Renal cortical epithelial cell (primary cell): ENCODE measurements around the gene GID4. TPM values are rescaled to one million over a fixed set of nuclear protein-coding genes. Genes with fewer than 3 reads are reported as not detected.

Experiments used
- DNase-seq: peaks from one replicate; pipeline ENCODE4 v3.0.0-alpha.2; 2011; ENCODE audit warnings: low read depth
- total RNA-seq: library from RNA; depleted of rRNA; stranded (reverse); fragments of >200 nt; gene quantifications from 2 replicates; pipeline ENCODE4 v1.2.3, GENCODE V29; 2014

The GID4 gene
- total RNA-seq, 1 donor from 2014 or later = 9.4 TPM

DNA sequence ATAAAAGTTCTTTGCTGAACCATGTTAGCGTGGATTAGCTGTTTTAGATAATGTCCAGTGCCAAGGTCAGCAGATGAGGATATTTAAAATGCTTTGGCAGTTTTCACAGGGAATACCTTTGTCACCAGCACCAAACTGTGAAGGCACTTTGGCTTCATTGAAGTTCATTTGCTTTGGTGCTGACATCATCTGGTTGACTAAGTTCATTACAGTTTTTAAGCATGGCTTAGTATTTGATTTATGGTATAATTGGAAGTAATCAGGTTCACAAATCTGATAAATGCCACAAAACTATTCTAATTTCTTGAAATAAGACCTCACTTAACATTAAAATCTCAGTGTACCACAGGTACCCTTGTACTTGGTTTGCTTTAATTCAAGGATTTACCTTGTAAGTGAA is 4.3 kb downstream of the GID4 start:
- peak; percentile 42 for DNase-seq

DNA sequence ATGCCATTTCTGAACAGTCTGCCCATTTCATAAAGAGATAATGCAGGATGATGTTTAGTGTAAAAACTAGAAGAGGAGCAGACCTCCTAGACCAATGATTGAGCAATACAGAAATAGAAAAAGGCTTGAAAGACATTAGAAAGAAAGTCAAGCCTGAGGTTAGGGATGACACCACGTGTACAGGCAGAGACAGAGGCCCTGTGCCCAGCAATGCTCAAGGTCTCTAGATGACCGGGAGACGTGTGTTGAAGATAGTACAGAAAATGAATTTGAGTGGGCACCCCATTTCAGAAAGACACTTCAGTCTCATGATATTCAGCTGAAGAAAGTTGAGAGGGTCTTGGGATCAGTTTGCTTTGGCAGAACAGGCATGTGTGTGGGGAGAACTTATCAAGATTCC is 5.4 kb downstream of the GID4 start:
- no peak for DNase-seq

DNA sequence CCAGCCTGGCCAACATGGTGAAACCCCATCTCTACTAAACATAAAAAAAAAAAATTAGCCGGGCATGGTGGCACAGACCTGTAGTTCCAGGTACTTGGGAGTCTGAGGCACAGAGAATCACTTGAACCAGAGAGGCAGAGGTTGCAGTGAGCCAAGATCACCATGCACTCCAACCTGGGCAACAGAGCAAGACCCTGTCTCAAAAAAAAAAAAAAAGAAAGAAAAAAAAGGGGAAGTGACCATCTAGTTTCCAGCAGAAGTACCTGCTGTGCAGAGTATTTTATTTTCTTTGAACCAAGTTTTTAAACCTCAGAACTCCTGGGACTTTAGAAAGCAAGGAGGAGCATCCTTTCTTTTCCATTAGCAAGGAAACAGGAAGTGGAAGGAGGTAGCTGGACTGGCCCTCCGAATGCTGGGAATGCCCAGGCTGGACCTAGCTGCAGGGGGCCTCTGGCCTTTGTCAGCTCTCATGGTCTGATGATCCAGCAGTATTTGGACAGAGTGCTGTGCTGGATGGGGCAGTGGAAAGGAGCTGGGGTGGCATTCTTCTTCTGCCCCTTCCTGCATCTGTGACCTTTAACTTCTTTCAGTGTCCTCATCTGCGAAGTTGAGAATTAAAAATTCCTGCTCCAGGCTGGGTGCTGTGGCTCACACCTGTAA is 6.6 kb downstream of the GID4 start:
- peak; percentile 17 for DNase-seq

DNA sequence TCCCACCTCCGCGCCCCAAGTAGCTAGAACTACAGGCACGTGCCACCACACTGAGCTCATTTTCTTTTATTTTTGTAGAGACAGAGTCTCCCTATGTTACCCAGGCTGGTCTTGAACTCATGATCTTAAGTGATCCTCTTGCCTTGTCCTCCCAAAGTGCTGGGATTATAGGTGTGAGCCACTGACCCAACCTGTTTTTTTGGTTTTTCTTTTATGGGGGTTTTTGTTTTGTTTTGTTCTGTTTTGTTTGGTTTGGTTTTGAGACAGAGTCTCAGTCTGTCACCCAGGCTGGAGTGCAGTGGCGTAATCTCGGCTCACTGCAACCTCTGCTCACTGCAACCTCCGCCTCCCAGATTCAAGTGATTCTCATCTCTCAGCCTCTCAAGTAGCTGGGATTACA is 16.4 kb downstream of the GID4 start:
- DNase-seq = no peak

DNA sequence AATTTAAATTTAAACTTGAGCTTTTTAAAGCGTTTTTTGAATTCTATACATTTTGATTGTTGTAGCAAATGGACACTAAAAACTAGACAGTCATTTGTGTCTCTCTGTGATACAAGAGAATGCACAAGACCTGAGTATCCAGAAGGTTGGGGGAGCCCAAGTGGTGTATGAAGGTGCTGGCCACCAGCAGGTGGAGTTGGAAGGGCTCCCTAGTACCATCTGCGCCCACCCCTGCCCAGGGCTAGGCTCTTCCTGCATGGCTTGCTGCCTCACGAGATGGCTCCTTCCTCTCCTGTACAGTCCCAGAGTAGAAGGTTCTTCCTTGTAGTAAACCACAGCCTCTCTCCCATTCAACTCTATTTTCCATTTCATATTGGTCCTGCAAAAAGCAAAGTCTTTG is 17.0 kb downstream of the GID4 start:
- no peak for DNase-seq

DNA sequence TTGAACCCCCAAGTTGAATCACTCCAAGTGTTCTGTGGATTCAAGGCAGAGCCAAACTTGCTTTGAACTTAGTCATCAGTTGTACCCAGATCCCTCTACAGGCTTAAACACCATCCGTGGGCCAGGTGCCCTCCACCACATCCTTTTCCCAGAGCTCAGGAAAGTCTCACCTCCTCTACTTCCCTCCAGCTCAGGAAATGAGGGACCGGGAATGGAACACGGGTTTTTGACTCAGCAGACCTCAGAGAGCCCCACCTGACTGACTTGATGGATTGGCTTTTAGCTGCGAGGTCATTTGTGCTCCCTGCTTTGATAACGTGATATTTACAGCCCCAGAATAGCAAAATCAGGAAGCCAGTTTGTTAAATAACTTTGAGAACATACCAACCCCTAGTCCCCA is 20.1 kb downstream of the GID4 start:
- no peak for DNase-seq

DNA sequence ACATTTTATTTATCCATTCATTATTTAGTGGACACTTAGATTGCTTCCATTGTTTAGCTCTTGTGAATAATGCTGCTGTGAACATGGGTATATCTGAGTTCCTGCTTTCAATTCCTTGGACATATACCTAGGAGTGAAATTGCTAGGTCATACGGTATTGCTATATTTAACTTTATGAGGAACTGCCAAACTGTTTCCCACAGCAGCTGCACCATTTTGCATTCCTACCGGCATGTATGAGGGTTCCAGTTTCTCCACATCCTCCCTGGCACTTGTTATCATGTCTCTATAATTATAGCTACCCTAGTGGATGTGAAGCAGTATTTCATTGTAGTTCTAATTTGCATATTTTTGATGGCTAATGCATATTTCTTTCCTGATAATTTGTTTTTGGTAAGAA is 24.8 kb downstream of the GID4 start:
- DNase-seq = no peak

DNA sequence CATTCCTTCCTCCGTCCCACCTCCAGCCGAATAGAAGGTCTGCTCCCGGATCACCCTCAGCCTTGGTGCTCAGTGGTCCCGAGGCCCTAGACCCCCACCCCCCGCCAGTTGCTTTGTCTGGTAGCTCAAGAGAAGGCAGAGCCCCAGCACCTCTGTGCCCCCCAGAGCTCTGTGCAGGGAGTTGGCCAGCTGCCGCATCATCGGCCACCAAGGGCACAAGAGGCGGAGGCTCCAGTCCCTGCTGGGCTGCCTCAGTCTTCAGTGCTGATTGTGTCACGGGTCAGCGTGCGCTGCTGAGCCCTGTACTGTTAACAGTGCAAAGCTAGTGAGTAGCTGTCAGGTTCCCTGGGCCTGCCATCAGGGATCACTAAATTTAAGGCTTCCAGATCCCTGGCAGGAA is 26.3 kb downstream of the GID4 start:
- no peak for DNase-seq

DNA sequence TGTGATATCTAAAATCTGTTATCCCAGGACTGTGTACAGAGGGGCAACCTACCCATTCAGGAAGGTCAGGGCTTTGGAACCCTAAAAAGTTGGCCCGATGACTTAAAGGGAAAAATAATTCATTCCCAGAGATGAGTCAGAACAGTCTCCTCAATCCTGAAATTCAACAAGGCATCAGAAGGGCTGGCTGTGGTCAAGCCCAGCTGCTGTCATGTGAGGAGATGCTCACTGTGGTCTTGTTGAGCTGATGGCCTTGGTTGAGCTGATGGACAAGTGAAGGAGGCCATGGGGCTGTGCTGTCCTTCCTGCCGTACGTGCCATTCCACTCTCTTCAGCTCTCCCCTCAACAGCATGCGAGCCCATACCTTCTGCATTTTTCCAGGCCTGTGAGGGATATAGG is 27.7 kb downstream of the GID4 start:
- DNase-seq = no peak

DNA sequence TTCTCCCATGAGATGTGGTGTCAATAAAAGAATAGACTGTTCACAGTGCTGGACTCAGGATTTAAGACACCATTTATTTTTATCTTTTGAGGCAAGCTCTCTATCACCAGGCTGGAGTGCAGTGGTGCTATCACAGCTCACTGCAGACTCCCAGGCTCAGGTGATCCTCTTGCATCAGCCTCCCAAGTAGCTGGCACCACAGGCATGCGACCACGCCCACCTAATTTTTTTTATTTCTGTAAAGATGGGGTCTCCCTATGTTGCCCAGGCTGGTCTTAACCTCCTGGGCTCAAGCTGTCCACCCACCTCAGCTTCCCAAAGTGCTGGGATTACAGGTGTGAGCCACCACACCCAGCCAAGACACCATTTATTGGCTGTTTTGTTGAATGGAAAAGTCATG is 29.9 kb downstream of the GID4 start:
- no peak for DNase-seq

DNA sequence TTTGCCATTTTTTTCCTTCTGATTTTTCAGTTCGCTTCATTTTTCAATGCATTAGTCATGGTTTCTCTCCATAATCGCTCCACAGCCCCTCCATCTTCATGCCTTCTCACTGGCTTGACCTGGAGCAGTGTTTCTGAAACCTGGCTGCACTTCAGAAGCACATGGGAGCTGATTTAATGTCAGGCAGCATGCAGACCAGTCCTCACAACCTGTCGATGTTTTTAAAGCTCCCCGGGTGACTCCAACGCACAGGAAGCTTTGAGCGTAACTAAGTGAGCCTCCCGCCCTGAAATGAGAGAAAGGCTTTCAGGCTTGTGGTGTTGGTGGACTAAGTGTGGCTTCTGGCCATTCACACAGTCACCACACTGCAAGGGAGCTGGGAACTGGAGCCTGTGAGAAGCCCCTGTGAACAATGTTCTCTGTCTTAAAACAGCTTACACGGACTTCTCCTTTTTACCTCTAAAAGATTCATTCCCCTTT is 31.7 kb downstream of the GID4 start:
- DNase-seq = peak; percentile 26

DNA sequence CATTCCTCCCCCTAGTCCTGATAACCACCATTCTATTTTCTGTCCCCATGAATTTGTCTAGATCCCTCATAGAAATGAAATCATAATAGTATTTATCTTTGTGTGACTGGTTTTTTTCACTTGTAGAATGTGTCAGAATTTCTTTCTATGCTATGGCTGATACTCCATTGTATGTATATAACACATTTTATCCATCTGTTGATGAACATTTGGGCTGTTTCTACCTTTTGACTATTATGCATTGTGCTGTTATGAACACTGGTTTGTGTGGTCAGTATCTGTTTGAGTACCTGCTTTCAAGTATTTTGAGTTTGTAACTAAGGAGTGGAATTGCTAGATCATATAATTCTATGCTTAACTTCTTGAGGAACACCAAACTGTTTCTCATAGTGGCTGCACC is 32.5 kb downstream of the GID4 start:
- no peak for DNase-seq

DNA sequence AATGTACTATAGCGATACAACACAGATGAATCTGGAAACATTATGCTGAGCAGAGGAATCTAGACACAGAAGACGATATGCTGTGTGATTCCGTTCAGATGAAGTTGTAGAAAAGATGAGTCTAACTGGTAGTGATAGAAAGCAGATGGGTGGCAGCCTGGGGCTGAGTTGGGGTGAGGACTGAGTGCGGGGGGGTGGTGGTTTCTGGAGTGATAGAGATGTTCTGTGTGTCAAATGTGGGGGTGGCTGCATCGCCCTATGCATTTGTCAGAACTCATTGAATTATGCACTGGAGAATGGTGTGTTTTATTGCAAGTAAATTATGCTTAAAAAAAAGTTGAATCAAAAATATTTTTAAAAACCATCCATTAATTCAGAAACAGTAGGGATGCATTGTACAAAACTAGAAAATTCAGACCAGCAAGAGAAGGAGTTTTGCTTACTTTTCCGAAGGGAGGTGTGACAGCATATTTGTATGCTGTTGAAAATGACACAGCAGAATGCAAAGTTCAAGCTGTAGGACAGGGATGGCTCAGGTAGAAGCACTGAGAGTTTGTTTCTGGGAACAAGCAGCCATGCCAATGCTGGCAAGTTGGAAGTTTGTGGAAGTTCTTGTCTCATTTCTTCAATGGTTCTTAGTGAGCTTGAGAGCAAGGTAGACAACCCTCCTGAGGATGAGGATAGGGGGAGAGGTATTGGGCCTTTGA is 35.5 kb downstream of the GID4 start:
- no peak for DNase-seq

DNA sequence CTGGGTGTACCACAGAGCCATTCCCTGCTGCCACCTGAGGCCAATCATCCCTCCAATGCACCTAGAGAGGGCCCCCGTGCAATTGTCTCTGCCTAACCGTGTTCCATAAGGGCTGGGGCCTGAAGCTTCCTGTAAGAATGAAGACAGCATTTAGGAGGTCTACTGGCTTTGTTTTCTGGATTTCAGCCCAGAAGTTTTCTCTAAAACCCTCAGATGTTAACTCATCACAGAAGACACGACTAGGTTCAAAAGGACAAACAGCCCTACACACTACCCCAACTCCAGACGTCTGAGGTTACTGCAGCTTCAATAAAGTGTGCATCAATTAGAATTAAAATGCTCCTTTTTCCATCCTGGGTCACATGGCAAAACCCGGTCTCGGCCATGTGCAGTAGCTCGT is 37.7 kb downstream of the GID4 start:
- DNase-seq = no peak

DNA sequence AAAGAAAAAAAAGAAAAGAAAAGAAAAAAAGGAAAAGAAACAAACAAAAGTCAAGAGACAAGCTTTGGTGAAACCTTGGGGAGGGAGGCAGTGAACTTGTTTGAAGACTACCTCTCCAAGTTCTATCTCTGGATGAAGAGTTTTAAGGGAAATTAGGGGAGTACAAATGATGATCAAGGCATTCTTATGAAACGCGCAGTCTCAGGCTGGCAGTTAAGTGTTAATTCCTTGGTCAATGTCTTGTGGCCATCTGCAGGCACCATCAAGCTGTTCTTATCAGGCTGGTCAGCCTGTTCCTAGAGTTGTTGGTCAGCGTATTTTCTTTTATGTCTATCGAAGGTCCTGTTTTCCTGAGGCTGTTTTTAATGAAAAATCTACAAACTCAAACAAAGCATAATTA is 40.3 kb downstream of the GID4 start:
- no peak for DNase-seq

DNA sequence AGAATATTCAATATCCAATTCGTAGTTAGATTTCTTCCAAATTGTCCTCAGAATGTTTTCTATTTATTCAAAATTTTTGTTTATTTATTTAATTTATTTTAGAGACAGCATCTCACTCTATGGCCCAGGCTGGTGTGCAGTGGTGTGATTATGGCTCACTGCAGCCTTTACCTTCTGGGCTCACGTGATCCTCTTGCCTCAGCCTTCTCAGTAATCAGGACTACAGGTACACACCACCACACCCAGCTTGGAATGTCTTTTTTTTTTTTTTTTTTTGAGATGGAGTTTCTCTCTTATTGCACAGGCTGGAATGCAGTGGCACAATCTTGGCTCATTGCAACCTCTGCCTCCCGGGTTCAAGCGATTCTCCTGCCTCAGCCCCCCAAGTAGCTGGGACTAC is 45.0 kb downstream of the GID4 start:
- no peak for DNase-seq

DNA sequence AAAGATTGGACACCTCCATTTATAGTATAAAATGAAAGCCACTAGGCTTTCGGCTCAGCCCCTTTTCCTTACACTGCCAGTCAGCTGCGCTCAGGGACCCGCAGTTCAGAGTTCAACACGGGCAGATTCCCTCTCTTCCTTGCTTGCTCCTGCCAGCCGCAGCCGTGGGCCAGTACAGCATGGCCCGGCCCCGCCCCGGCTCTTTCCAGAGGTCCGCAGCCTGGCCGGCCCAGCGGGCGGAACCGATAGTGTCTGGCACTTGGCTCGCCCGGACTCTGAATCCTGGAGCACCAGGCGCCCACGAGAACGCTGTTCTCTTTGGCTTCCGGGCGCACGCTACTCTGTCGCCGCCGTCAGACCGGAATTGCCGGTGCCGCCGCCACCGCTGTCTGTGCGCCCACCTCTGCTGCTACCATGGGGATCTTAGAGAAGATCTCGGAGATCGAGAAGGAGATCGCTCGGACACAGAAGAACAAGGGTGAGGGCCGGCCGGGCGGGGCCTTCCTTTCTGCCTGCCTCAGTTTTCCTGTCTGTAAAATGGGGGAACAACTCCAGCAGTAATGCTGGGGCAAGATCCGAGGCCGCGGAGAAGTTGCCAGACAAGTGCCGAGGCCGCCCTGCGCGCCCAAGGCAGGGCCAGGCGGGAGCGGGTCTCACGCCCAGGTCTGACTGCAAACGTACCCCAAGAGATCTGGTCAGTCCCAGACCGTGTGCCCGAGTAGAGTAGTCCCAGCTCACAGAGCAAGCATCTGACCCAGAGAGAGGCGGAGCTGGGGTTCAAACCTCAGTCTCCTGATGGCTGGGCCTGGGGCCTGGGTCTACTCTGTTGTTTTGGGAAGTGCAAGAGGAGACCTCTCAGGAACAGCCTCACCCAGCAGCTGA is 48.6 kb downstream of the GID4 start, which contains the start of gene DRG2:
Gene DRG2 (plus strand): TSS at position 339 of the 882 bp plus-strand sequence. CDS start 76 bp downstream, at position 415.
- peak; percentile 68 for DNase-seq

DNA sequence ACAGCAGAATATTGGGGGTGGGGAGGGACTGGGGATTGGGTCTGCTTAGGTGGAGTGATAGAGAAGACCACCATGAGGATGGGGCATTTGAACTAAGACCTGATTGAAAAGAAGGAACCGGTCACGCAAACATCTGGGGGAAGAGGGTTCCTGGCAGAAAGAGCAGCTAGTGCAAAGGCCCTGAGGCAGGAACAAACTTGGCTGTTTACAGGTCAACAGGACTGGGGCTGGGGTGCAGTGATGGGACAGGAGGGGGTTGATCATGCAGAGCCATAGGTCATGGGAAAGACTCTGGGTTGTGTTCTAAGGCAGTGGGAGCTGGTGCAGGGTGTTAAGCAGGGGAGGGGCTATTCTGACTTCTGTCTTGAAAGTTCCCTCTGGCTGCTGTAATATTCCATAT is 50.4 kb downstream of the GID4 start:
- no peak for DNase-seq

DNA sequence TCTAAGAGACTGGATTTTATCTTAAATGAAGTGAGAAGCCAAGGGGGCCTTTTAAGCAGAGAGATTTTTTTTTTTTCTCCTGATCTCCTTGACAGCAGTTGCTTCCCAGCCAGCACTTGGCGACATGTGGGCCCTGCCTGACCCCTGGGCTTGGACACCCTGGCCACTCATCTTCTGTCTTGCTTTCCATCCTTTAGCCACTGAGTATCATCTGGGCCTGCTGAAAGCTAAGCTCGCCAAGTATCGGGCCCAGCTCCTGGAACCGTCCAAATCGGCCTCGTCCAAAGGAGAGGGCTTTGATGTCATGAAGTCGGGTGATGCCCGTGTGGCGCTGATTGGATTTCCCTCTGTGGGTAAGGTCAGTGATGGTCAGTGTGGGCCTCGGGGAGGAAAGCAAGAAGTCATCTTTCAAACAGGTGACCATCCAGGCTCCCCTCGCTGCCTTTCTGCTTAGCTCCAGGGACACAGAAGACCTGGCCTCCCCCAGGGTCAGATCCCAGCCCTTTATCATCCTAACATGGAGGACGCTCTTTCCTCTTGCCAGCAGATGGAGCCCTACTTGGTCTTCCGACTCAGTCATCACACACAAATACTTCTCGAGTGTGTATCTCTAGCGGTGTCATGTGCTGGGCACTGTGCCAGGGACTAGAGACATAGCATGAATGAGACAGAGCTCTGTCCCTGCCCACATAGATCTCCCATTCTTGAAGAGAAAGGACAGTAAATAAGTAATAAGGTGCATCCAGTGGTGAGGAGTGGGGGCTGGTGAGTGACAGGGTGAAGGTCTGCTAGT is 54.6 kb downstream of the GID4 start:
- peak; percentile 53 for DNase-seq

DNA sequence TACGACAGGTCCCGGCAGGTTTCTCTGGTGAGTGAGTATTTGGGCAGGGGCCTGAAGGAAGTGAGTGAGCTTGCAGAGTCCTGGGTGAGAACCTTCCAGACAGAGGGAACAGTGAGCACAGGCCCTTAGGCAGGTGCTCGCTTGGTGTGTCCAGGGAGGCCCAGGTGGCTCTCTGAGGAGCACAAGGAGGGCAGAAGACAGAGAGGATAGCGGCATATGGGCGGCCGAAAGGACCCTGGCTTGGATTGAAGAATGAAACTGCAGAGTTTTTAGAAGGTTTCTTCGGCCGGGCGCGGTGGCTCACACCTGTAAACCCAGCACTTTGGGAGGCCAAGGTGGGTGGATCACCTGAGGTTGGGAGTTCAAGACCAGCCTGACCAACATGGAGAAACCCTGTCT is 55.2 kb downstream of the GID4 start:
- no peak for DNase-seq

DNA sequence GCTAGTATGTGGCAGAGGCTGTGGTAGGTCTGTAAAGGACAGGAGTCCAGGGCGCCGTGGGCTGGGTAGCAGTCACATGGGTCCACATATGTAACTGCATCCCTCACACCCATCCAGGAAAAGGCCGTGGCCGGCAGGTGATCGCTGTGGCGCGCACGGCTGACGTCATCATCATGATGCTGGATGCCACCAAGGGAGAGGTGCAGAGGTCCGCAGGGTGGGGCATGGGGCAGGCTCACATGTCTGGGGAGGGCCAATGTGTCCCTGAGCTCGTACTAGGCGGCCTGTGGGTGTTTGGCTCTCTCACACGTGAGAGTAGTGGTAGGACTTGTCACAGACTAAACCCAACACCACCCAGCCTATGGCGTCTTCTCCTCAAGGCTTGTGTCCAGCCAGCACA is 60.3 kb downstream of the GID4 start:
- no peak for DNase-seq

DNA sequence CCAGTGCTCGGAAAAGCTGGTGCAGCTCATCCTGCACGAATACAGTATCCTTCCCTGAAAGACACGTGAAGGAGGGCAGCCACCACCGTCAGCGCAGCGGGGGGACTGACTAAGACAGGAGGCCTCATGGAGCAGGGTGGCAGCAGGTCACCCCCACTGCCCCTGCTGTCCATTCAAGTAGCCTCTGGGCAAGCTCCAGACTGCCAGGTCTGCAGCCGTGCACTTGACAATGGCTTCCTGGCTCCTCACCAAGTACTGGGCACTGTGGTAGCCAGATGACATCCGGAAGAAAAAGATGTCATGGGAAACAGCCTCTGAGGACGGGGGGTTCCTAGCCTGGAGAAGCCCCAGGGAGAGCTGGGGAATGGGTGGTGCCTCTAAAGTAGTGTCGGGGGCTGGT is 61.4 kb downstream of the GID4 start:
- DNase-seq = no peak
